ENCODE measurements around the gene SLC25A21. TPM values are rescaled to one million over a fixed set of nuclear protein-coding genes. Genes with fewer than 3 reads are reported as not detected.

Gene SLC25A21
- total and polyA plus RNA-seq, 2 of the 13 experiments (the other 11 are each of a cell fraction or from before 2014, with no cell fraction given) = 1.9 to 2.9 TPM

GRCh38 chr14:36661506-36662257 is 510.7 kb downstream of the SLC25A21 start, which contains the start of gene PAX9 (continued):
- TF ChIP-seq ZXDC (CRISPR knock-in tag; IDR thresholded peaks at IDR 0.05) = no peak
- TF ChIP-seq ZNF598 (CRISPR knock-in tag; IDR thresholded peaks at IDR 0.05; ENCODE audit: borderline replicate concordance) = no peak
- no peak for TF ChIP-seq ZBTB49 (CRISPR knock-in tag; IDR thresholded peaks at IDR 0.05; ENCODE audit: borderline replicate concordance)
- no peak for TF ChIP-seq PCBP2 (optimal IDR thresholded peaks at IDR 0.05; ENCODE audit: low read depth, low read length, poor library complexity, severe bottlenecking)
- TF ChIP-seq GABPB1 (CRISPR knock-in tag; IDR thresholded peaks at IDR 0.05) = peak; percentile 85
- TF ChIP-seq ZNF574 (CRISPR knock-in tag; IDR thresholded peaks at IDR 0.05) = no peak
- no peak for TF ChIP-seq GABPA (IDR thresholded peaks at IDR 0.05; ENCODE audit: low read depth, low read length)
- TF ChIP-seq GABPA (CRISPR knock-in tag; IDR thresholded peaks at IDR 0.05; ENCODE audit: low read depth) = peak; percentile 71
- no peak for TF ChIP-seq ZBTB8A (CRISPR knock-in tag; IDR thresholded peaks at IDR 0.05; ENCODE audit: borderline replicate concordance, low read depth)
- TF ChIP-seq DMTF1 (CRISPR knock-in tag; IDR thresholded peaks at IDR 0.05) = no peak
- no peak for TF ChIP-seq ZSCAN20 (CRISPR knock-in tag; IDR thresholded peaks at IDR 0.05; ENCODE audit: borderline replicate concordance)
